Panc1 (cell line): Measurements from ENCODE around the gene PI4K2B.

Experiments
- POLR2AphosphoS5 ChIP-seq: IDR thresholded peaks from 2 replicates; pipeline ENCODE4 v1.6.1; 2012; ENCODE audit warnings: mild to moderate bottlenecking, low read depth, low read length, moderate library complexity
- SIN3A ChIP-seq: IDR thresholded peaks from 2 replicates; pipeline ENCODE4 v1.6.1; 2012; ENCODE audit warnings: low read depth, mild to moderate bottlenecking, low read length, moderate library complexity, borderline replicate concordance; ENCODE audit not compliant: insufficient read depth
- TCF7L2 ChIP-seq: IDR thresholded peaks from 2 replicates; pipeline ENCODE4 v1.6.1; 2011; ENCODE audit warnings: mild to moderate bottlenecking, low read depth, low read length, inconsistent platforms
- TF ChIP-seq, protein P1 (sequence below): fragments of 450-650 bp; IDR thresholded peaks from 2 replicates; pipeline ENCODE4 v1.5.1; 2017; ENCODE audit warnings: mild to moderate bottlenecking
- TF ChIP-seq, protein P2 (sequence below), 2 experiments: IDR thresholded peaks; 2 replicates each; pipeline ENCODE4 v1.6.1; 2011 to 2012; ENCODE audit warnings: low read depth in 2 of 2, control low read depth in 1 of 2, low read length in 1 of 2, mild to moderate bottlenecking in 1 of 2, moderate library complexity in 1 of 2; ENCODE audit not compliant: insufficient read depth in 1 of 2

DNA sequence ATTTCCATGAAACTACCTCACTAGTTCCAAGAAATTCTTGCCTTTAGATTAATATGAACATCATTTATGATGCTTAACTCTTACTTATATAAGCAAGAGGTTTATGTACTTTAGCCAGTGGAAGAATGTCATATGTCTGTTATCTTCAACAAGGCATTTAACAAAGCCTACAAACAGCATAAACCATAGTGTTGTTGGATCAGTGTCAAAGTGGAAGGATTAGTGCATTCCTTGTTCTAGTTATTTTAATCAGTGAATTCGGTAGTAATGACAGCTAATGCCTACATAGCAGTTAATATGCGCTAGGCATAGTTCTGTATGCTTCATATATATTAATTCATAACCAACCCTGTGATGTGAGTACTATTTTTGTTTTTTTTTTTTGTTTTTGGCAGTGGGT is 3.1 kb downstream of the PI4K2B start:
- TF ChIP-seq, protein P1, sequence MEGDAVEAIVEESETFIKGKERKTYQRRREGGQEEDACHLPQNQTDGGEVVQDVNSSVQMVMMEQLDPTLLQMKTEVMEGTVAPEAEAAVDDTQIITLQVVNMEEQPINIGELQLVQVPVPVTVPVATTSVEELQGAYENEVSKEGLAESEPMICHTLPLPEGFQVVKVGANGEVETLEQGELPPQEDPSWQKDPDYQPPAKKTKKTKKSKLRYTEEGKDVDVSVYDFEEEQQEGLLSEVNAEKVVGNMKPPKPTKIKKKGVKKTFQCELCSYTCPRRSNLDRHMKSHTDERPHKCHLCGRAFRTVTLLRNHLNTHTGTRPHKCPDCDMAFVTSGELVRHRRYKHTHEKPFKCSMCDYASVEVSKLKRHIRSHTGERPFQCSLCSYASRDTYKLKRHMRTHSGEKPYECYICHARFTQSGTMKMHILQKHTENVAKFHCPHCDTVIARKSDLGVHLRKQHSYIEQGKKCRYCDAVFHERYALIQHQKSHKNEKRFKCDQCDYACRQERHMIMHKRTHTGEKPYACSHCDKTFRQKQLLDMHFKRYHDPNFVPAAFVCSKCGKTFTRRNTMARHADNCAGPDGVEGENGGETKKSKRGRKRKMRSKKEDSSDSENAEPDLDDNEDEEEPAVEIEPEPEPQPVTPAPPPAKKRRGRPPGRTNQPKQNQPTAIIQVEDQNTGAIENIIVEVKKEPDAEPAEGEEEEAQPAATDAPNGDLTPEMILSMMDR: no peak
- no peak for TF ChIP-seq POLR2AphosphoS5
- no peak for TF ChIP-seq SIN3A
- TF ChIP-seq, protein P2, sequence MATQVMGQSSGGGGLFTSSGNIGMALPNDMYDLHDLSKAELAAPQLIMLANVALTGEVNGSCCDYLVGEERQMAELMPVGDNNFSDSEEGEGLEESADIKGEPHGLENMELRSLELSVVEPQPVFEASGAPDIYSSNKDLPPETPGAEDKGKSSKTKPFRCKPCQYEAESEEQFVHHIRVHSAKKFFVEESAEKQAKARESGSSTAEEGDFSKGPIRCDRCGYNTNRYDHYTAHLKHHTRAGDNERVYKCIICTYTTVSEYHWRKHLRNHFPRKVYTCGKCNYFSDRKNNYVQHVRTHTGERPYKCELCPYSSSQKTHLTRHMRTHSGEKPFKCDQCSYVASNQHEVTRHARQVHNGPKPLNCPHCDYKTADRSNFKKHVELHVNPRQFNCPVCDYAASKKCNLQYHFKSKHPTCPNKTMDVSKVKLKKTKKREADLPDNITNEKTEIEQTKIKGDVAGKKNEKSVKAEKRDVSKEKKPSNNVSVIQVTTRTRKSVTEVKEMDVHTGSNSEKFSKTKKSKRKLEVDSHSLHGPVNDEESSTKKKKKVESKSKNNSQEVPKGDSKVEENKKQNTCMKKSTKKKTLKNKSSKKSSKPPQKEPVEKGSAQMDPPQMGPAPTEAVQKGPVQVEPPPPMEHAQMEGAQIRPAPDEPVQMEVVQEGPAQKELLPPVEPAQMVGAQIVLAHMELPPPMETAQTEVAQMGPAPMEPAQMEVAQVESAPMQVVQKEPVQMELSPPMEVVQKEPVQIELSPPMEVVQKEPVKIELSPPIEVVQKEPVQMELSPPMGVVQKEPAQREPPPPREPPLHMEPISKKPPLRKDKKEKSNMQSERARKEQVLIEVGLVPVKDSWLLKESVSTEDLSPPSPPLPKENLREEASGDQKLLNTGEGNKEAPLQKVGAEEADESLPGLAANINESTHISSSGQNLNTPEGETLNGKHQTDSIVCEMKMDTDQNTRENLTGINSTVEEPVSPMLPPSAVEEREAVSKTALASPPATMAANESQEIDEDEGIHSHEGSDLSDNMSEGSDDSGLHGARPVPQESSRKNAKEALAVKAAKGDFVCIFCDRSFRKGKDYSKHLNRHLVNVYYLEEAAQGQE (IDR thresholded peaks at IDR 0.05; ENCODE audit: insufficient read depth in 1 of 2, low read depth in 2 of 2, low read length in 1 of 2): no peak
- TF ChIP-seq TCF7L2: no peak
